ENCODE results near the gene DOCK10. TPM values are rescaled to one million over a fixed set of nuclear protein-coding genes. Genes with fewer than 3 reads are reported as not detected.
A peak's percentile ranks its signal among the peaks of the same experiment; 100 is the strongest.

DOCK10 gene
- total and polyA plus RNA-seq, 8 donors: 0.89 to 33.8 (median 3.2) TPM

DNA sequence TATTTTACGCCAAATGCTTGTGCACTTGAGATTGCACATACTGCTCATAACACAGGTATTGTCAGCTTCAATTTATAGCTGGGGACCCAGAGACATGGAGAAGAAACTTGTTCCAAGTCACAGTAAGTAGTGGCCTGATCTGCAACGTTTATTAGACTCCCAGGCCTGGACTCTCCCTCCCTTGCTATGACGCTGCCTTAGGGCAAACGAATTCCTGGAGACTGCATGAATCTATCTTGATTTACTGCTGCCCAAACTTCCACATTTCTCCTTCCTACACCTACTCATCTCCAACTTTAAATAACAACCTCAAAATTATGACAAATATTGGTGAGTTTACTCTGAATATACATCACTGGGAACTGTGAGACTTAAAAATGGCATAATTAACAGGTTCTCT lies 181.0 kb downstream of the DOCK10 start:
- DNase-seq: no peak
- 75 to 82% (median 79%) methylated on average over 4 of the region's 4 CpGs for WGBS, 5 donors

DNA sequence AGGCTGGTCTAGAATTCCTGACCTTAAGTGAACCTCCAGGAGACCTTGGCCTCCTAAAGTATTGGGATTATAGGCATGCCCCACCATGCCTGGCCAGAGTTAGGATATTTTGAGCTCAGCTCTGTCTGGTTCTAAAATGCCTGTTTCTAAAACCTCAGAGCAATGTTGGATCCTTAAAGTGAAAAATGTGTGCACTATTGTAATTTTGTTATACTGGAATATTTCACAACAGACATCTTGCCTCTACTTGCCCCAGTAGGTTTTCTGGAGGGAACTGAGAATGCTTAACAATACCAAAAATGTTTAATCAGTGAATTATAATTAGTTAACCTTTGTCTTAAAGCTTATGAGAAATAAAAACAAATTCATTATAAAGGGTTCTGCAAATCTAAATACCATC lies 181.5 kb downstream of the DOCK10 start:
- intact Hi-C loops (cut with DNase I; ENCODE audit: low total_unique reads): no loop called here
- Histone ChIP-seq H3K4me3 (no peak overlapping the region), H3K27ac (no peak overlapping the region), H3K27me3 (no peaks in the 10 kb centered on the region), H3K9me3 (no peaks in the 10 kb centered on the region), H3K4me1 (no peaks in the 10 kb centered on the region), H3K36me3 (peaks cover 0 to 6% (median 4%) of the 10 kb centered on the region in 4 donors)
- DNase-seq: no peak
- TF ChIP-seq EP300 (IDR thresholded peaks at IDR 0.05): no peak
- TF ChIP-seq, protein P1, sequence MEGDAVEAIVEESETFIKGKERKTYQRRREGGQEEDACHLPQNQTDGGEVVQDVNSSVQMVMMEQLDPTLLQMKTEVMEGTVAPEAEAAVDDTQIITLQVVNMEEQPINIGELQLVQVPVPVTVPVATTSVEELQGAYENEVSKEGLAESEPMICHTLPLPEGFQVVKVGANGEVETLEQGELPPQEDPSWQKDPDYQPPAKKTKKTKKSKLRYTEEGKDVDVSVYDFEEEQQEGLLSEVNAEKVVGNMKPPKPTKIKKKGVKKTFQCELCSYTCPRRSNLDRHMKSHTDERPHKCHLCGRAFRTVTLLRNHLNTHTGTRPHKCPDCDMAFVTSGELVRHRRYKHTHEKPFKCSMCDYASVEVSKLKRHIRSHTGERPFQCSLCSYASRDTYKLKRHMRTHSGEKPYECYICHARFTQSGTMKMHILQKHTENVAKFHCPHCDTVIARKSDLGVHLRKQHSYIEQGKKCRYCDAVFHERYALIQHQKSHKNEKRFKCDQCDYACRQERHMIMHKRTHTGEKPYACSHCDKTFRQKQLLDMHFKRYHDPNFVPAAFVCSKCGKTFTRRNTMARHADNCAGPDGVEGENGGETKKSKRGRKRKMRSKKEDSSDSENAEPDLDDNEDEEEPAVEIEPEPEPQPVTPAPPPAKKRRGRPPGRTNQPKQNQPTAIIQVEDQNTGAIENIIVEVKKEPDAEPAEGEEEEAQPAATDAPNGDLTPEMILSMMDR (IDR thresholded peaks at IDR 0.05): no peak
- no peak for TF ChIP-seq POLR2A (IDR thresholded peaks at IDR 0.05)
- TF ChIP-seq POLR2AphosphoS5 (IDR thresholded peaks at IDR 0.05): no peak

More for the DNA sequence above, 181.0 kb downstream of the DOCK10 start:
- H3K4me3 ChIP-seq: no peak overlapping the region
- H3K27me3 ChIP-seq: no peaks in the 10 kb centered on the region
- intact Hi-C loops (cut with DNase I; ENCODE audit: low total_unique reads): no loop called here
- peaks cover 0 to 6% (median 4%) of the 10 kb centered on the region in 4 donors for H3K36me3 ChIP-seq
- H3K4me1 ChIP-seq: no peaks in the 10 kb centered on the region
- TF ChIP-seq POLR2AphosphoS5 (IDR thresholded peaks at IDR 0.05) (no peak), POLR2A (IDR thresholded peaks at IDR 0.05) (no peak), EP300 (IDR thresholded peaks at IDR 0.05) (no peak)
- TF ChIP-seq, protein P1 (IDR thresholded peaks at IDR 0.05): no peak
- no peaks in the 10 kb centered on the region for H3K9me3 ChIP-seq
- H3K27ac ChIP-seq: no peak overlapping the region

DNA sequence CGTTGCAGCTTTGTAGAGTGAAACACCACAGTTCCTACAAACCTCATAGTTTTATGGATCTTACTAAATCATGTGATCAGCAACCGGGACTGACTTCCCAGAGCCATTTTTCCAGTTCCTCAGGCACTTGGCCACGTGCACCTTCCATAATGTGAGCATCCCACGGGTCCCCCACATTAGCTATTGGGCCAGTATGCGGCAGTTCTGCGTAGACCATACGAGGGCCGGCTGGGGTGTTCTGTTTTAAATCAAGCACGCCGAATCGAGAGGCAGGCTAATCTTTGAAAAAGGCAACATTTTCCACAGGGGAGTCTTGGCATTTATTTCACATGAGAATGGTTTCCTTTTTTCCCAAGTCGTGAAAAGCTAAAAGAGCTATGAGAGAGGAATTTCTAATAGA lies 190.5 kb downstream of the DOCK10 start:
- DNase-seq: peak in 1 of 2 donors; percentile 44
- Histone ChIP-seq H3K36me3 (peaks cover 0 to 7% (median 4%) of the 10 kb centered on the region in 4 donors), H3K27ac (no peak overlapping the region), H3K4me1 (no peaks in the 10 kb centered on the region), H3K27me3 (no peaks in the 10 kb centered on the region), H3K9me3 (no peaks in the 10 kb centered on the region), H3K4me3 (no peak overlapping the region)
- intact Hi-C loops (cut with DNase I; ENCODE audit: low total_unique reads): no loop called here
- WGBS, 5 donors: 85 to 92% (median 90%) methylated on average over 12 of the region's 12 CpGs
- TF ChIP-seq POLR2A (IDR thresholded peaks at IDR 0.05) (no peak), EP300 (IDR thresholded peaks at IDR 0.05) (no peak), POLR2AphosphoS5 (IDR thresholded peaks at IDR 0.05) (no peak)
- TF ChIP-seq, protein P1 (IDR thresholded peaks at IDR 0.05): no peak

DNA sequence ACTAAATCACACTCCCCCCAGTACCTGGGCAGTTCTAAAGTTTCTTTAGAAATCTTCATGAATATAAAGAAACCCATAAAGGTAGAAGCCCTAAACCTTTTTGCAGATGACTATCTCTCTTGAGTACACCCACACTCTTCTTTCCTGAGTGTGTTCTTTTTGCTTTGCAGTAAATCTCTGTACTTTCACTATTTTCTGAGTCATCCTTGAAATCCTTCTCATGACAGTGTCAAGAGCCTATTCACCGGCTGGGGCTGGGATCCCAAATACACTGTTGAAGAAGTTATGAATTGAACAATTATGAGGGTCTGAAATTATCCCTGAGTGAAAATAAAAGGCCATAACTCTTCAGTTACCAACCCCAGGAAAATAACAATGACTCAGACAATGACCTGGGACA lies 192.2 kb downstream of the DOCK10 start:
- Histone ChIP-seq H3K4me3 (no peak overlapping the region), H3K27me3 (no peaks in the 10 kb centered on the region), H3K36me3 (peaks cover 0 to 7% (median 4%) of the 10 kb centered on the region in 4 donors), H3K4me1 (no peaks in the 10 kb centered on the region), H3K27ac (no peak overlapping the region), H3K9me3 (no peaks in the 10 kb centered on the region)
- 87 to 97% (median 93%) methylated on average over 1 of the region's 1 CpG for WGBS, 5 donors
- no peak for DNase-seq
- intact Hi-C loops (cut with DNase I; ENCODE audit: low total_unique reads): no loop called here
- TF ChIP-seq, protein P1 (IDR thresholded peaks at IDR 0.05): no peak
- TF ChIP-seq EP300 (IDR thresholded peaks at IDR 0.05) (no peak), POLR2AphosphoS5 (IDR thresholded peaks at IDR 0.05) (no peak), POLR2A (IDR thresholded peaks at IDR 0.05) (no peak)

Measured in stomach (tissue), 9 donors.